Measurements from ENCODE around the gene PDLIM4.

PDLIM4 gene

GRCh38 chr5:132226516-132227234, 30.8 kb upstream of the PDLIM4 start:
- peaks cover 15 to 50% (median 35%) of the 10 kb centered on the region in 5 donors for H3K4me1 ChIP-seq (ENCODE audit: control insufficient read depth in 5 of 5, insufficient read depth in 5 of 5, low read length in 5 of 5)
- H3K36me3 ChIP-seq (ENCODE audit: control insufficient read depth in 5 of 5, insufficient read depth in 5 of 5, low read length in 5 of 5), result no peaks in the 10 kb centered on the region
- H3K27me3 ChIP-seq (ENCODE audit: control insufficient read depth in 5 of 5, insufficient read depth in 4 of 5, low read length in 5 of 5), result peaks cover 0 to 3% (median 0%) of the 10 kb centered on the region in 5 donors
- H3K27ac ChIP-seq (ENCODE audit: low read depth, low read length), result peak overlapping the region; percentile 67
- peaks cover 0 to 2% (median 0%) of the 10 kb centered on the region in 5 donors for H3K9me3 ChIP-seq (ENCODE audit: control insufficient read depth in 5 of 5, low read length in 5 of 5)
- H3K9ac ChIP-seq (ENCODE audit: low read length in 5 of 5), result peak overlapping the region in 4 of 5 donors; percentile 45 to 63 (median 58)
- H3K4me3 ChIP-seq (ENCODE audit: low read depth in 1 of 5, low read length in 5 of 5), result peak overlapping the region; percentile 65 to 77 (median 69)

DNA sequence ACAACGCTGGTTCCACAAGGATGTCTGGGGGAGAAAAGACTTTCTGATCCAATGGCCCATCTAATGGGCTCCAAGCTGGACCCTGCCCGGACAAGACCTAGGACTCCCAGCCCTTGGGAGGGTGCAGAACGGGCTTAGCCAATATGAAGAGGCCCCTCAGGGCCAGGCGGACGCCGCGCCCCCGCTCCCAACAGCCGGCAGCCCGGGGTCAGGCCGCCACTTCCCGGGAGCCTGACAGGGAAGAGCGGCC, 30.3 kb upstream of the PDLIM4 start:
- H3K27ac ChIP-seq (ENCODE audit: low read depth, low read length), result peak overlapping the region; percentile 67

DNA sequence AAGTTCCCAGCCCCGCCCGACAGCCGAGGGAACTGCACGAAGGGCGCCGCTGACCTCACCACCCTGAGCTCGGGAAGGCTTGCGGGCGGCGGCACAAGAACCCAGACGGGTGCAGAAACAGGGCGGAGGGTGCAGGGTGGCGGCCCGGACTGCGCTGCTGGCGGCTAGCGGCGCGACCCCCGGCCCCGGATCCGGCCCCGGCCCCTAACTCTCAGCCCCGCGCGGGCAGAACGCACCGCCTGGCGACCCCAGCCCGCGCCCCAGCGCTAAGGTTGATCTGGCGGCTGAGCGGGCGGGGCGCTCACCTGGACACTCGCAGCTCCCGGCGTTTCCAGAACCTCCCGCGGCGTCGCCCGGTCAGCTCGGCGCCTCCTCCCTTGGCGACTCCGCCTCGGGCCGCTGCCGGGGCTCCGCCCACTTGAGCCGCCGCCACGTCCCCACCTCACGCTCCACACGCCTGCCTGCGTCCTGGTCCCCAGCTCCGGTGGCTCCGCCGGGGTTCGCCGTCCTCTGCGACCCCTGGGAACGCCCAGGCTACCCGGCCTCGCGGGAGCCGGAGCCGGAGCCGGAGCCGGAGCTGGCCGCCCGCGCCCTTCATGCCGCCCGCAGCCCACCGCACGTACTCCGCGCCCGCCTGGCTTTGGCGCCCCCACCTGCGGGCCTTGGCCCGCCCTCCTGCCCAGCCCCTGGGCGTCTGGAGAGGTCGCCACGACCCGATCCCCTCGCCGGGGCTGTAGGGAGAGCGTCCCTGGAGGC, 29.8 kb upstream of the PDLIM4 start, which contains the start of gene P4HA2:
Gene P4HA2 (minus strand): TSS at position 369 of the 756 bp plus-strand sequence. CDS start 9,227 bp downstream, outside the sequence.
- Histone ChIP-seq H3K4me3 (ENCODE audit: low read depth in 1 of 5, low read length in 5 of 5) (peak within 1 kb of the TSS; percentile 65 to 77 (median 69)), H3K9ac (ENCODE audit: low read length in 5 of 5) (peak within 1 kb of the TSS; percentile 51 to 90 (median 63)), H3K4me1 (ENCODE audit: control insufficient read depth in 5 of 5, insufficient read depth in 5 of 5, low read length in 5 of 5) (peaks cover 15 to 42% (median 29%) of the 10 kb centered on the region in 5 donors), H3K9me3 (ENCODE audit: control insufficient read depth in 5 of 5, low read length in 5 of 5) (peaks cover 0 to 2% (median 0%) of the 10 kb centered on the region in 5 donors), H3K36me3 (ENCODE audit: control insufficient read depth in 5 of 5, insufficient read depth in 5 of 5, low read length in 5 of 5) (no peaks in the 10 kb centered on the region), H3K27me3 (ENCODE audit: control insufficient read depth in 5 of 5, insufficient read depth in 4 of 5, low read length in 5 of 5) (peaks cover 0 to 3% (median 0%) of the 10 kb centered on the region in 5 donors), H3K27ac (ENCODE audit: low read depth, low read length) (peak within 1 kb of the TSS; percentile 67)

More for the DNA sequence above, 30.3 kb upstream of the PDLIM4 start:
- H3K9ac ChIP-seq (ENCODE audit: low read length in 5 of 5), result peak overlapping the region in 4 of 5 donors; percentile 45 to 63 (median 58)
- H3K4me1 ChIP-seq (ENCODE audit: control insufficient read depth in 5 of 5, insufficient read depth in 5 of 5, low read length in 5 of 5), result peaks cover 15 to 45% (median 32%) of the 10 kb centered on the region in 5 donors
- H3K4me3 ChIP-seq (ENCODE audit: low read depth in 1 of 5, low read length in 5 of 5), result peak overlapping the region; percentile 65 to 77 (median 69)
- peaks cover 0 to 2% (median 0%) of the 10 kb centered on the region in 5 donors for H3K9me3 ChIP-seq (ENCODE audit: control insufficient read depth in 5 of 5, low read length in 5 of 5)
- no peaks in the 10 kb centered on the region for H3K36me3 ChIP-seq (ENCODE audit: control insufficient read depth in 5 of 5, insufficient read depth in 5 of 5, low read length in 5 of 5)
- peaks cover 0 to 3% (median 0%) of the 10 kb centered on the region in 5 donors for H3K27me3 ChIP-seq (ENCODE audit: control insufficient read depth in 5 of 5, insufficient read depth in 4 of 5, low read length in 5 of 5)

- Histone ChIP-seq H3K27me3 (ENCODE audit: control insufficient read depth in 5 of 5, insufficient read depth in 4 of 5, low read length in 5 of 5) (peaks cover 0 to 3% (median 0%) of the 10 kb centered on the region in 5 donors), H3K36me3 (ENCODE audit: control insufficient read depth in 5 of 5, insufficient read depth in 5 of 5, low read length in 5 of 5) (no peaks in the 10 kb centered on the region), H3K4me1 (ENCODE audit: control insufficient read depth in 5 of 5, insufficient read depth in 5 of 5, low read length in 5 of 5) (peaks cover 15 to 42% (median 29%) of the 10 kb centered on the region in 5 donors), H3K4me3 (ENCODE audit: low read depth in 1 of 5, low read length in 5 of 5) (peak overlapping the region in 4 of 5 donors; percentile 65 to 71 (median 68)), H3K9ac (ENCODE audit: low read length in 5 of 5) (peak overlapping the region; percentile 51 to 90 (median 63)), H3K27ac (ENCODE audit: low read depth, low read length) (peak overlapping the region; percentile 67), H3K9me3 (ENCODE audit: control insufficient read depth in 5 of 5, low read length in 5 of 5) (peaks cover 0 to 2% (median 0%) of the 10 kb centered on the region in 5 donors)
Observed at GRCh38 chr5:132228241-132229035, 29.1 kb upstream of the PDLIM4 start.

DNA sequence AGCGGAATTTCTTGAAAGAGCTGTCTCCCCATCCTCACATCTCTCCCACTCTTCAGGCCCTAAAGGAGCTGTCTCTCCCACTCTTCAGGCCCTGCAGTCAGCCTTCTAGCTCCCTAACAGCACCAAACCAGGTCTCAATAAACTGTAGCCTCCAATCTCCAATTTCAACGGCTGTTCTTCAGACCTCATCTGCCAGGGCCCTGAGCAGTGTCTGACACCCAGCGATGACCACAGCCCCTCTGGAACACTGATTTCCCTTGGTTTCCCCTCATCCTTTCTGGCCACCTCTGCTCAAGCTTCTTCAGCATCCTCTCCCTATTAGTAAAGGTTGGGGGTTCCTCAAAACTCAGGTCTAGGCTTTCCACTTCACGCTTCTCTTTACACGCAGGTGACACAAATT, 28.3 kb upstream of the PDLIM4 start:
- H3K27me3 ChIP-seq (ENCODE audit: control insufficient read depth in 5 of 5, insufficient read depth in 4 of 5, low read length in 5 of 5), result peaks cover 0 to 3% (median 0%) of the 10 kb centered on the region in 5 donors
- no peak overlapping the region for H3K4me3 ChIP-seq (ENCODE audit: low read depth in 1 of 5, low read length in 5 of 5)
- H3K9me3 ChIP-seq (ENCODE audit: control insufficient read depth in 5 of 5, low read length in 5 of 5), result peaks cover 0 to 2% (median 0%) of the 10 kb centered on the region in 5 donors
- H3K36me3 ChIP-seq (ENCODE audit: control insufficient read depth in 5 of 5, insufficient read depth in 5 of 5, low read length in 5 of 5), result no peaks in the 10 kb centered on the region
- no peak overlapping the region for H3K9ac ChIP-seq (ENCODE audit: low read length in 5 of 5)
- H3K4me1 ChIP-seq (ENCODE audit: control insufficient read depth in 5 of 5, insufficient read depth in 5 of 5, low read length in 5 of 5), result peaks cover 15 to 42% (median 29%) of the 10 kb centered on the region in 5 donors
- H3K27ac ChIP-seq (ENCODE audit: low read depth, low read length), result no peak overlapping the region

DNA sequence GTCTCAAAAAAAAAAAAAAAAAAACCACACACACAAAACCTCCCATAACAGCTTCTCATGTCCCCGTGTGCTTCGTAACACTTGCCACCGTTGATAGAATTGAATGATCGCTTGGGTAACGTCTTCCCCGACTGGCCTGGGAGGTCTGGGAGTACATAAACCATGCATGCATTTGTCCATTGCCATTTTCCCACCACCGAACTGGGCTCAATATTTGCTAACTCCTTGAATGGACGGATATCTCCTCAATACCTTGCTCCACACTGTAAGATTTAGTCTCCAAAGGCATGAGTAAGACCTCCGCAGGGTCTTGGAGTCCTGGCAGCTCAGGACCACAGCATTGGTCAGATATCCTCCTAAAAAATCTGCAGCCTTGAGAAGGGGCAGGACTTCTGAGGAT, 26.6 kb upstream of the PDLIM4 start:
- Histone ChIP-seq H3K4me1 (ENCODE audit: control insufficient read depth in 5 of 5, insufficient read depth in 5 of 5, low read length in 5 of 5) (peaks cover 9 to 27% (median 13%) of the 10 kb centered on the region in 5 donors), H3K36me3 (ENCODE audit: control insufficient read depth in 5 of 5, insufficient read depth in 5 of 5, low read length in 5 of 5) (no peaks in the 10 kb centered on the region), H3K4me3 (ENCODE audit: low read depth in 1 of 5, low read length in 5 of 5) (no peak overlapping the region), H3K9me3 (ENCODE audit: control insufficient read depth in 5 of 5, low read length in 5 of 5) (peaks cover 0 to 2% (median 0%) of the 10 kb centered on the region in 5 donors), H3K27ac (ENCODE audit: low read depth, low read length) (no peak overlapping the region), H3K9ac (ENCODE audit: low read length in 5 of 5) (no peak overlapping the region), H3K27me3 (ENCODE audit: control insufficient read depth in 5 of 5, insufficient read depth in 4 of 5, low read length in 5 of 5) (peaks cover 0 to 3% (median 0%) of the 10 kb centered on the region in 5 donors)

- H3K9me3 ChIP-seq (ENCODE audit: control insufficient read depth in 5 of 5, low read length in 5 of 5), result peaks cover 0 to 2% (median 0%) of the 10 kb centered on the region in 5 donors
- H3K4me1 ChIP-seq (ENCODE audit: control insufficient read depth in 5 of 5, insufficient read depth in 5 of 5, low read length in 5 of 5), result peaks cover 3 to 11% (median 6%) of the 10 kb centered on the region in 5 donors
- no peaks in the 10 kb centered on the region for H3K36me3 ChIP-seq (ENCODE audit: control insufficient read depth in 5 of 5, insufficient read depth in 5 of 5, low read length in 5 of 5)
- no peak overlapping the region for H3K27ac ChIP-seq (ENCODE audit: low read depth, low read length)
- H3K27me3 ChIP-seq (ENCODE audit: control insufficient read depth in 5 of 5, insufficient read depth in 4 of 5, low read length in 5 of 5), result peaks cover 0 to 3% (median 0%) of the 10 kb centered on the region in 5 donors
- no peak overlapping the region for H3K9ac ChIP-seq (ENCODE audit: low read length in 5 of 5)
- H3K4me3 ChIP-seq (ENCODE audit: low read depth in 1 of 5, low read length in 5 of 5), result no peak overlapping the region
Observed at GRCh38 chr5:132232465-132232864, 25.0 kb upstream of the PDLIM4 start.

GRCh38 chr5:132233081-132233480, 24.4 kb upstream of the PDLIM4 start:
- H3K27ac ChIP-seq (ENCODE audit: low read depth, low read length), result no peak overlapping the region
- no peak overlapping the region for H3K9ac ChIP-seq (ENCODE audit: low read length in 5 of 5)
- H3K4me3 ChIP-seq (ENCODE audit: low read depth in 1 of 5, low read length in 5 of 5), result no peak overlapping the region
- H3K36me3 ChIP-seq (ENCODE audit: control insufficient read depth in 5 of 5, insufficient read depth in 5 of 5, low read length in 5 of 5), result no peaks in the 10 kb centered on the region
- H3K27me3 ChIP-seq (ENCODE audit: control insufficient read depth in 5 of 5, insufficient read depth in 4 of 5, low read length in 5 of 5), result peaks cover 0 to 3% (median 0%) of the 10 kb centered on the region in 5 donors
- peaks cover 0 to 2% (median 0%) of the 10 kb centered on the region in 5 donors for H3K9me3 ChIP-seq (ENCODE audit: control insufficient read depth in 5 of 5, low read length in 5 of 5)
- peaks cover 1 to 8% (median 6%) of the 10 kb centered on the region in 5 donors for H3K4me1 ChIP-seq (ENCODE audit: control insufficient read depth in 5 of 5, insufficient read depth in 5 of 5, low read length in 5 of 5)

DNA sequence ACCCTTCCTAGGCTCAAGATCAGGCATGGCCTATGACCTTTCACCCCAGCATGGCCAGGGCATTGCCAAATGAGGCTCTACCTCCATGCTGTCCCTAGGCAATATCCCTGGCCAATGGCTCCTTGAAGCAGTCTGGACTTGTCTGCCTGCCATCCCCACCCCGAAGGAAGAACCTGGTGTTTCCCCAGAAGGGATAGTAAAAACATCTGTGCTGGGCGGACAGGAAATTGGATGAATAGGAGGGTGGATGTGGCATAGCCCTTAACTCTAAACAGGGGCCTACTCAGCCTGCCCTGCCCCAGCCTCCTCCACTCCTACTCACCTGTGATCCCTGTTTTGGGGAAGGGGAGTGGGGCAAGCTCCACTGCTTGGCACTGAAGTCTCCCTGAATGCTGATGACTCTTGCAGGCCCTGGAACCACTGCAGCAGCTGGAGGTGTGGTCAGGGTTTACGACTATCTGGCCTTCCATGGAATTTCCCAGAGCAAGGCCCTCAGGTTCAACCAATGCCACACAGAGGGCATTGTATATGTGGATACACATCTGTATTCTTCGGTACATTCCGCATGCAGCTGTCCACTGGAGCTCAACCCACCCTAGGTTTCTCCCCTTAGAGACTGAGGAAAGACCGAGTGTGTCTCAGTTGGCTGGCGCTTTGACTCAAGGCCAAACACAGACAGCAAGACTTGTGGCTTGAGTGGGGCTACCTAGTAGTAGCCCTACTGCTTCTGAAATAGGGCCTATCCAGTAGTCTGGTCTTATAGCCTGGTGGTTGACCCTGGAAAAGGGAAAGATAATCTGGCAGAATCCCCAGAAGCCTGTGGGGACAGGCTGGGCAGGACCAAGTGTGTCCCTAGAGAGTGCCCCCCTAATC, 23.4 kb upstream of the PDLIM4 start:
- H3K9ac ChIP-seq (ENCODE audit: low read length in 5 of 5), result no peak overlapping the region
- no peaks in the 10 kb centered on the region for H3K9me3 ChIP-seq (ENCODE audit: control insufficient read depth in 5 of 5, low read length in 5 of 5)
- no peak overlapping the region for H3K27ac ChIP-seq (ENCODE audit: low read depth, low read length)
- H3K4me1 ChIP-seq (ENCODE audit: control insufficient read depth in 5 of 5, insufficient read depth in 5 of 5, low read length in 5 of 5), result peaks cover 0 to under 1% (median 0%) of the 10 kb centered on the region in 5 donors
- no peak overlapping the region for H3K4me3 ChIP-seq (ENCODE audit: low read depth in 1 of 5, low read length in 5 of 5)
- H3K27me3 ChIP-seq (ENCODE audit: control insufficient read depth in 5 of 5, insufficient read depth in 4 of 5, low read length in 5 of 5), result no peaks in the 10 kb centered on the region
- no peaks in the 10 kb centered on the region for H3K36me3 ChIP-seq (ENCODE audit: control insufficient read depth in 5 of 5, insufficient read depth in 5 of 5, low read length in 5 of 5)
